HG03558 (cell line): ENCODE measurements around the gene SPSB1.

Source experiments
- ATAC-seq: cut with Tn5 transposase; IDR thresholded peaks from one replicate; pipeline ENCODE4 v1.9.1; 2021; ENCODE audit warnings: moderate number of reproducible peaks; ENCODE audit not compliant: unreplicated experiment; ENCODE audit errors: extremely low read depth

SPSB1 gene

DNA sequence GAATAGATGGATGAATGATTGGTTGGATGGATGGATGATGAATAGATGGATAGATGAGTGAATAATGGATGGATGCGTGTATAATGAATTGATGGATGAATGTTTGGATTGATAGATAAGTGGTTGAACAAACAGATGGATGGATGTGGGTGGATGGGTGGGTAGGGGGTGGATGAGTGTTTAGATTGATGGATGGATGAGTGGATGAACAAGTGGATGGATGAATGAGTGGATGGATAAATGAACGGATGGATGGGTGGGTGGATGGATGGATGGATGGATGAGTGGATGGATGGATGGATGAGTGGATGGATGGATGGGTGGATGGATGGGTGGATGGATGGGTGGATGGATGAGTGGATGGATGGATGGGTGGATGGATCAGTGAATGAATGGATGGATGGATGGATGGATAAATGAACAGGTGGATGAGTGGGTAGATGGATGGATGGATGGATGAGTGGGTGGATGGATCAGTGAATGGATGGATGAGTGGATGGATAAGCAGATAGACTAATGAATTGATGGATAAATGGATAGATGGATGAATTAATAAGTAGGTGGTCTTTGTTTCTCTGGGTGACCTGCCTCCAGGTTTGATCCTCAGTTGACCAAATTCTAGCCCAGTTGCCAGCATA is 64.3 kb downstream of the SPSB1 start:
- ATAC-seq: no peak

DNA sequence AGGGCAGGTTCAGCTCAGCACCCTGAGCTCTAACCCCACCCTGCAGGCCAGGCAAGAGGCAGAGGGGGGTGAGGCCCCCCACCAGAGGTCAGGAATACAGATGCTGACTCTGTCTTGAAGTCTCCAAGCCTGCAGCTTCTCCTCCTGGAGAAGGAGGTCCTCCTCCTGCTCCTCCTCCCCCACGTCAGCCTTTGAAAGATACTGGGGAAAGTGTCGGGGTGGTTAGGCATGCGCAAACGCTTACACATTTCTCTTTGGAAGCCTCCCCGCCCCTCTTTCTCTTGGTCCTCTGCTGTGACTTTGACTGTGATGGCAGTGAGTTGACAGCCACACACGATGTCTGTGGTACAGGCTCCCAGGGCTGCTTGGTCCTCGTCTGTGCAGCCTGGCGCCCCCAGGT is 65.3 kb downstream of the SPSB1 start:
- ATAC-seq: no peak

GRCh38 chr1:9360371-9361064 is 67.8 kb downstream of the SPSB1 start:
- ATAC-seq: no peak

GRCh38 chr1:9361630-9362260 is 69.1 kb downstream of the SPSB1 start:
- ATAC-seq: no peak

- no peak for ATAC-seq
Observed at GRCh38 chr1:9362488-9362887, 69.8 kb downstream of the SPSB1 start.

- no peak for ATAC-seq
Observed at GRCh38 chr1:9363061-9363471, 70.4 kb downstream of the SPSB1 start.

GRCh38 chr1:9366298-9366697 is 73.6 kb downstream of the SPSB1 start:
- ATAC-seq: no peak

DNA sequence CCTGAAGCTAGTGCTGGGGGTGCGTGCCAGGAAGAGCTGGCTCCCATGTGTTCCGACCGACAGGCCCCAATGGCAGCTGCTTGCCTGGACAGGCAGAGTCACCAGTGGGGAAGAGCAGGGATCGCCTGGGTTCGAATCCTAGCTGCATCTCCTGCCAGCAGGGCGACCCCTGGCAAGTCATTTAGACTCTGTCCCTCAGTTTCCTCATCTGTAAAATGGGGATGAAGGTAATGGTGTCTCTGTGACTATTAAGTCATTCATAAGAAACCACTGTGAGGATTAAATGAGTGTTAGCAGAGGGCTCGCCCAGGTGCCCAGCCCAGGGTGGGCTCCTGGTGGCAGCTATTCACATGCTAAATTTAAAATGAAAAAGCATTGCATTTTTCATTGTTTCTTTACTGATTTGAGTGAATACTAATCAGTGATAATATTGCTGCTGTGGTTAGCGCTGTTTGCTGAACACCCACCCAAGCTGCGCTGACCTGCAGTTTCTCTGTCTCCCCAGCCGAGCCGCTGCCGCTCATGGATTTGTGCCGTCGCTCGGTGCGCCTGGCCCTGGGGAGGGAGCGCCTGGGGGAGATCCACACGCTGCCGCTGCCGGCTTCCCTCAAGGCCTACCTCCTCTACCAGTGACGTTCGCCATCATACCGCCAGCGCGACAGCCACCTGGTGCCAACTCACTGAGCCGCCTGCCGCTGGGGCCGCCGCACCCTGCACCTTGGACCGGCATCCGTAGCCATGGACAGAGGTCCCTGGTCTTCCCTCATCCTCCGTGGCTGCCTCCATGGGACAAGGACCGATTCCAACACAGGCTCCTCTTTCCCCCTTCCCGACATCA is 74.5 kb downstream of the SPSB1 start:
- ATAC-seq: no peak

DNA sequence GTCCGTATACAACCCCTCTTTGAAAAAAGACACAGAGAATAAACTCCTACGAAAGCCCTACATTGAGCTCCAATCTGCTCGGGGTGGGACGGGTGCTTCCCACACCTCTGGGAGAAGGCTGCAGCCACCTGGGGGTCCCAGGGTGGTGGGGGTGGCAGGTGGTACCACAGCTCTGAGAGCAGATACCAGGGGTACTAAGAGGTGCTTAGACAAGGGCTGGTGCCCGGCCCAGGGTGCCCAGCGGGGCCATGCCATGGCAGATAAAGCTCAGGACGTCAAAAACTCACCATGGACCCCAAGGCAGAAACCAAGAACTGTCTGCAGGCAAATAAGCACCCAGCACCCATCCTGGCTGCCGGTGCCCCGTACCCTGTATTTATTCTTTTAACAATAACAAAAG is 75.1 kb downstream of the SPSB1 start:
- ATAC-seq: no peak

DNA sequence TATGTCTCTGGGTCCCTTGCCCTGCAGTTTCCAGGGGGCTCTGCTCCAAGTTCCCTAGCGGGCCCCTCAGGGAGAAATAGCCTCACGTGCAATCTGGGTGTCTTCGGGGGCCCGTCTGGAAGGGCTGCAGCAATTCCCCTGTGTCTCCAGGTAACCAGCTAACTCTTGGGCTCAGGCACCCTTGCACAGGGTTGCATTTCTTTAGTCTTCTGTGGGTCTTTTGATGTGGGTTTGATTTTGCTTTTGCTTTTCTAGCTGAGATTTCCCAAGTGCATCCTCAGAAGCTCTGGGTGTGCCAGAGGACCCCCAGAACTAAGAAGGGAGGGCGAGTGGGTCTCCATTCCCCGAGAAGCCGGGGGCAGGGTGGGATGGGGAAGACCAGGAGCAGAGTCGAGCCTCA is 75.7 kb downstream of the SPSB1 start:
- ATAC-seq: no peak

- no peak for ATAC-seq
Observed at GRCh38 chr1:9369964-9370788, 77.5 kb downstream of the SPSB1 start.

- no peak for ATAC-seq
Observed at GRCh38 chr1:9371391-9371935, 78.8 kb downstream of the SPSB1 start.

GRCh38 chr1:9371951-9372350 is 79.3 kb downstream of the SPSB1 start:
- no peak for ATAC-seq

DNA sequence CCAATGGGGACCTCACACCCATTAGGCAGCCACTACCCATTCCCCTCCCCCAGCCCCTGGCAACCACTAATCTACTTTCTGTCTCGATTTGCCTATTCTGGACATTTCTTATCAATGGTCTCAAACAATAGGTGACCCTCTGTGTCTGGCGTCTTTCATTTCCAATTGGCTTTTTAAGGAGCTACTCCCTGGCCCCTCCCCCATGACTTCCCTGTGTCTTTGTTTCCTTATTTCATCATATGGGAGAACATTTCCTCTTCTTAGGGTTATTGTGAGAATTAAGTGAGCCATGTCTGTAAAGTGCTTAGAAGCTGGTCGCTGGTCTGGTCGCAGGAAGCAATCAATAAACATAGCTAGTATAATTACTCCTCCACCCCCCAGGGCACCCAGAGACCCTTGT is 80.9 kb downstream of the SPSB1 start:
- no peak for ATAC-seq

- ATAC-seq: no peak
Observed at GRCh38 chr1:9374748-9375341, 82.2 kb downstream of the SPSB1 start.

DNA sequence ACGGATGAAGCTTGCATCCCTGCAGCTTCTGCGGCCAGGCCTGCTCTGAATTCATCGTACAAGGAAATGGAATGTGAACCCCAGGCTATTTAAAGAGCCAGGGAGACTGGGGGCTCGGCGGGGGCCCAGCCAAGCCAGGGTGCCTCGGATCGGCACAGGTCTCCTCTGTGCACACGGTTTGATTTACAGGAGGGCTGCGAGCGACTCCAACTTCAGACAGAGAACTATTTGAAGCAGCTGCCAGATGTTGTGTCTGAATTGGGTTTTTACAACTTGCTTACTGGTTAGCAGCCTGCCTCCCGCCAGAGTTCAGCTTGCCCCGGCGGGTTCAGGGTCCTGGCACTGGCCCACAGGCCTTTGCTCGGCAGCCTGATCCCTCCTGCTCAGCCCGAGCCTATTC is 83.2 kb downstream of the SPSB1 start:
- no peak for ATAC-seq

DNA sequence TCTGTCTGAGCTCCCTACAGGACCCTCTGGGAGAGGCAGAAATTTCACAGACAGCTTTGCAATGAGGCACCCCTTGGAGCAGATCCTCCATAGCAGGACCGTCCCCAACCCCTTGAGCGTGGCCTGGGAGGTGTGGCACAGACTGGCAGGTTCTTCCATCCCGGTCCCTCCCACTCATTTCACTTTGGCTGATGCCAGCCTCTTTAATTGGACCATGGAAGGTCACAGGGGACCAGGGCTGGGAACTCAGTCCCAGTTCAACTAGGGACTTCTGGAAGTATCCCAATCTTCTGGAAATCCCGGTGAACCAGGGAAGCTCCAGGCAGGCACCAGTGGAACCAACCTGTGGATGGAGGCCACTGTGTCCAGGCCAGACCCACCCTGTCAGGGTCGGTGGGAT is 83.7 kb downstream of the SPSB1 start:
- ATAC-seq: no peak

DNA sequence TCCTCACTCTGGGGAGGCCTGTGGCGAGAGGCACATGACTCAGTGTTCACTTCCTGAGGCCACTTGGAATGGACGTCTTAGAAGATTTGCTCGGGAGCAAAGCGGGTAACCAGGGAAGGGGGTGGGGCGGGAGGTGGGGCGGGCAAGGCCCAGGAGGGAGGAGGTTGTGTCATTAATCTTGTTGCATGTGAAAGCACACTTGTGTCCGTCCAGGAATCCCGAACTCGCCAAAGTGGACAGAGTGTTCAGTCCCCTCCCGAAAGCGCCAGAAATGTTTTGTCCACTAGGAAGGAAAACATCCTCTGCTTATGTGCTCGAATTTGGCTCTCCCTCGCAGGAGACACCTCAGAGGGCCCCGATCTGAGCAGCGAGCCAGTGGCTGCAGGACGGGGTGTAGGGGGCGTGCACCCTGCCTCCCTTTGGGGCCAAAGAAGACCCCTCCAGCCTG is 84.2 kb downstream of the SPSB1 start:
- no peak for ATAC-seq

- no peak for ATAC-seq
Observed at GRCh38 chr1:9378801-9379200, 86.1 kb downstream of the SPSB1 start.
